ENCODE data around the gene LZTS2.

- TF ChIP-seq CTCF (IDR thresholded peaks at IDR 0.05) (no peak), POLR2A (IDR thresholded peaks at IDR 0.05) (no peak)
Observed at GRCh38 chr10:101030496-101031127, 31.0 kb downstream of the LZTS2 start.
